Endothelial cell of umbilical vein (primary cell): ENCODE data around the gene SLC9A3. TPM values are rescaled to one million over a fixed set of nuclear protein-coding genes. Genes with fewer than 3 reads are reported as not detected.

Experiments
- BruUV-seq: library from RNA; stranded (reverse); fragments of 400-500 nt; replicated peaks from 2 replicates; lab custom pipeline; 2021; lab: Mats Ljungman, UMichigan
- CTCF ChIA-PET: fragments of 300-600, 350-600 bp; sonication (Branson Sonifier 250); formaldehyde crosslinking; loops from one replicate; lab custom pipeline; 2021; ENCODE audit warnings: antibody characterized with exemption, inconsistent platforms; lab: Charles Lee
- POLR2A ChIA-PET: fragments of 300-600, 350-600 bp; sonication (Branson Sonifier 250); formaldehyde crosslinking; loops from one replicate; lab custom pipeline; 2021; ENCODE audit warnings: antibody characterized with exemption, inconsistent platforms; lab: Charles Lee
- DNase-seq: peaks from one replicate; pipeline ENCODE4 v3.0.0-alpha.2; 2011; ENCODE audit warnings: low read depth, low spot score
- FAIRE-seq: peaks from 2 replicates; lab custom pipeline; 2011; peaks lifted over from hg19 to GRCh38; lab: Jason Lieb, UNC
- H2AFZ ChIP-seq: 2 replicates; pipeline ENCODE4 v1.6.0; 2012; ENCODE audit warnings: low read depth, low read length, control low read depth, inconsistent platforms
- H3K27ac ChIP-seq: 2 replicates; pipeline ENCODE4 v1.5.1; 2011; ENCODE audit warnings: low read depth, mild to moderate bottlenecking, control low read depth, low read length, moderate library complexity; ENCODE audit not compliant: insufficient read depth
- H3K27me3 ChIP-seq, 2 experiments: 2 replicates each; pipeline versions ENCODE4 v1.6.0 to v1.6.1; 2011; ENCODE audit warnings: low read length in 2 of 2, mixed read lengths in 1 of 2; ENCODE audit not compliant: control insufficient read depth in 2 of 2, insufficient read depth in 2 of 2
- H3K36me3 ChIP-seq, 2 experiments: 2 replicates in 1 of 2; 3 replicates in 1 of 2; pipeline ENCODE4 v1.5.1; 2011; ENCODE audit warnings: low read length in 2 of 2, mild to moderate bottlenecking in 1 of 2, moderate library complexity in 1 of 2; ENCODE audit not compliant: control insufficient read depth in 2 of 2, insufficient read depth in 2 of 2; ENCODE audit errors: extremely low read depth in 1 of 2
- H3K4me1 ChIP-seq: 3 replicates; pipeline ENCODE4 v1.5.1; 2011; ENCODE audit warnings: mild to moderate bottlenecking, low read length; ENCODE audit not compliant: control insufficient read depth, insufficient read depth; ENCODE audit errors: extremely low read depth
- H3K4me2 ChIP-seq: 2 replicates; pipeline ENCODE4 v1.6.1; 2011; ENCODE audit warnings: low read length, control low read depth, mixed read lengths; ENCODE audit not compliant: insufficient read depth
- H3K4me3 ChIP-seq, 3 experiments: fragments of 200-600 bp in 1 of 3; sonication (generic), shearing (Covaris generic) in 1 of 3; replicated peaks in 1 of 3; 2 replicates each; pipeline ENCODE4 v1.5.1; 2011 to 2016; ENCODE audit warnings: control low read depth in 3 of 3, low read length in 3 of 3, mild to moderate bottlenecking in 2 of 3, inconsistent platforms in 1 of 3, low read depth in 1 of 3, moderate library complexity in 1 of 3; ENCODE audit not compliant: insufficient read depth in 1 of 3
- H3K79me2 ChIP-seq: 2 replicates; pipeline ENCODE4 v1.6.0; 2012; ENCODE audit warnings: low read length, inconsistent platforms; ENCODE audit not compliant: control insufficient read depth, insufficient read depth
- H3K9ac ChIP-seq: replicated peaks from 2 replicates; pipeline ENCODE3; 2011; ENCODE audit warnings: low read length, control low read depth; ENCODE audit not compliant: insufficient read depth; ENCODE audit errors: extremely low read depth
- H3K9me1 ChIP-seq: replicated peaks from 3 replicates; pipeline ENCODE4 v1.6.0; 2011; ENCODE audit warnings: mild to moderate bottlenecking, low read length; ENCODE audit not compliant: control insufficient read depth, insufficient read depth; ENCODE audit errors: extremely low read depth
- H3K9me3 ChIP-seq: replicated peaks from 2 replicates; pipeline ENCODE4 v1.5.1; 2012; ENCODE audit warnings: low read length, inconsistent platforms; ENCODE audit not compliant: control insufficient read depth, insufficient read depth
- H4K20me1 ChIP-seq: replicated peaks from 2 replicates; pipeline ENCODE3; 2011; ENCODE audit warnings: mild to moderate bottlenecking, low read length; ENCODE audit not compliant: control insufficient read depth, insufficient read depth; ENCODE audit errors: extremely low read depth
- EZH2 ChIP-seq: IDR thresholded peaks from 2 replicates; pipeline ENCODE4 v1.6.1; 2012; ENCODE audit warnings: borderline replicate concordance, low read depth, mild to moderate bottlenecking, moderate library complexity, low read length, inconsistent platforms; ENCODE audit not compliant: severe bottlenecking
- FOS ChIP-seq: IDR thresholded peaks from 2 replicates; pipeline ENCODE4 v1.6.1; 2011; ENCODE audit warnings: mild to moderate bottlenecking, low read length, moderate library complexity, borderline replicate concordance; ENCODE audit not compliant: insufficient read depth
- GATA2 ChIP-seq: IDR thresholded peaks from 2 replicates; pipeline ENCODE4 v1.7.0; 2011; ENCODE audit warnings: low read depth, mild to moderate bottlenecking, moderate library complexity, mixed read lengths, low read length; ENCODE audit not compliant: insufficient read length, insufficient read depth
- JUN ChIP-seq: IDR thresholded peaks from 2 replicates; pipeline ENCODE4 v1.6.1; 2011; ENCODE audit warnings: borderline replicate concordance, low read depth; ENCODE audit not compliant: insufficient read length, insufficient read depth
- MAX ChIP-seq: IDR thresholded peaks from 2 replicates; pipeline ENCODE4 v1.6.1; 2011; ENCODE audit not compliant: insufficient read depth, insufficient read length
- MYC ChIP-seq: IDR thresholded peaks from one replicate; pipeline ENCODE4 v1.6.1; 2011; ENCODE audit warnings: mild to moderate bottlenecking, low read depth, low read length
- POLR2A ChIP-seq: IDR thresholded peaks from 2 replicates; pipeline ENCODE4 v1.6.1; 2012; ENCODE audit warnings: low read depth, mild to moderate bottlenecking, control low read depth, low read length
- POLR2AphosphoS5 ChIP-seq: IDR thresholded peaks from 2 replicates; pipeline ENCODE4 v1.6.1; 2012; ENCODE audit warnings: low read depth, mild to moderate bottlenecking, control low read depth, low read length, moderate library complexity; ENCODE audit not compliant: insufficient read depth
- dilution Hi-C: fragments of 300-500 bp; cut with MboI; formaldehyde crosslinking; loops from one replicate; pipeline ENCODE4 v1.15.0; 2019; ENCODE audit warnings: low sequenced_read_pairs; ENCODE audit not compliant: extremely low pct_ligation_motif_present
- intact Hi-C: fragments of 100-400 bp; cut with micrococcal nuclease; formaldehyde crosslinking; loops from one replicate; pipeline ENCODE4 v1.10.0; 2022
- polyA plus RNA-seq, 4 experiments: library from polyadenylated mRNA; depleted of rRNA in 3 of 4; stranded (reverse) in 3 of 4; unstranded in 1 of 4; fragments of >200 nt; gene quantifications; 2 replicates each; pipeline versions ENCODE4 v1.2.1 to v1.2.3, GENCODE V29; 2011 to 2012; ENCODE audit warnings: missing spikeins in 1 of 4
- total RNA-seq: library from RNA; stranded (reverse); gene quantifications from 2 replicates; pipeline ENCODE4 v1.2.3, GENCODE V29; 2021
- TF ChIP-seq, protein P1 (sequence below), 2 donors: IDR thresholded peaks; 1 replicate in 1 of 2; 2 replicates in 1 of 2; pipeline ENCODE4 v1.5.1; 2011; ENCODE audit warnings: low read length in 2 of 2, mild to moderate bottlenecking in 2 of 2, moderate library complexity in 2 of 2, control low read depth in 1 of 2, inconsistent platforms in 1 of 2, low read depth in 1 of 2; ENCODE audit not compliant: insufficient read depth in 1 of 2; ENCODE audit errors: extremely low read depth in 1 of 2

Gene SLC9A3
- total and polyA plus RNA-seq, 2 donors (not counting 3 experiments of a cell fraction or from before 2014, with no cell fraction given) = 0.79 to 0.82 TPM

DNA sequence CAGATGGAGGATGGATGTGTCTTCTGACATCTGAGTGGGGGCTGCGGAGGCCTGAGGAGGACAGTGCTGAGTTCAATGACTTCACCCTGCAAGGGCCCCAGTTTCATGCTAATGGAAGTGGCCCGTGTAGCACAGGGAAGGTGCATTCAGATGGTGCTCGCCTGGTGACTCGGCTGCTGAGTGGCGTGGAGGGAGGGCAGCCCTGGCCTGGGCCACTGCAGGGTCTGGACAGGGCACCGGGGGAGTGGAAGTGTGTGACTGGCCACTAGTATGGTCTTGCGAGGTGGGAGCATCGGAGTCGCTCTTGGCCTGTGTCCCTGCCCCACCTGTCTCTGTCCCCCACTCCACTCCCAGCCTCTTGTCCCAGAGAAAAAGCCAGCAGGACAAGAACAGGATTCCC is 1.7 kb upstream of the SLC9A3 start:
- Histone ChIP-seq H3K4me2 (no peak overlapping the region), H2AFZ (no peak overlapping the region), H3K36me3 (no peaks in the 10 kb centered on the region), H3K27me3 (peaks cover 59 to 71% of the 10 kb centered on the region in 2 experiments), H3K4me3 (no peak overlapping the region), H3K9ac (no peak overlapping the region), H4K20me1 (no peaks in the 10 kb centered on the region), H3K27ac (no peak overlapping the region), H3K4me1 (no peaks in the 10 kb centered on the region), H3K9me3 (no peaks in the 10 kb centered on the region), H3K79me2 (no peaks in the 10 kb centered on the region), H3K9me1 (no peaks in the 10 kb centered on the region)
- BruUV-seq = no TSS peak
- CTCF ChIA-PET = no interaction called here
- dilution Hi-C loops (no loop called here), intact Hi-C loops (no loop called here)
- DNase-seq = no peak
- TF ChIP-seq, protein P1, sequence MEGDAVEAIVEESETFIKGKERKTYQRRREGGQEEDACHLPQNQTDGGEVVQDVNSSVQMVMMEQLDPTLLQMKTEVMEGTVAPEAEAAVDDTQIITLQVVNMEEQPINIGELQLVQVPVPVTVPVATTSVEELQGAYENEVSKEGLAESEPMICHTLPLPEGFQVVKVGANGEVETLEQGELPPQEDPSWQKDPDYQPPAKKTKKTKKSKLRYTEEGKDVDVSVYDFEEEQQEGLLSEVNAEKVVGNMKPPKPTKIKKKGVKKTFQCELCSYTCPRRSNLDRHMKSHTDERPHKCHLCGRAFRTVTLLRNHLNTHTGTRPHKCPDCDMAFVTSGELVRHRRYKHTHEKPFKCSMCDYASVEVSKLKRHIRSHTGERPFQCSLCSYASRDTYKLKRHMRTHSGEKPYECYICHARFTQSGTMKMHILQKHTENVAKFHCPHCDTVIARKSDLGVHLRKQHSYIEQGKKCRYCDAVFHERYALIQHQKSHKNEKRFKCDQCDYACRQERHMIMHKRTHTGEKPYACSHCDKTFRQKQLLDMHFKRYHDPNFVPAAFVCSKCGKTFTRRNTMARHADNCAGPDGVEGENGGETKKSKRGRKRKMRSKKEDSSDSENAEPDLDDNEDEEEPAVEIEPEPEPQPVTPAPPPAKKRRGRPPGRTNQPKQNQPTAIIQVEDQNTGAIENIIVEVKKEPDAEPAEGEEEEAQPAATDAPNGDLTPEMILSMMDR (IDR thresholded peaks at IDR 0.05; ENCODE audit: extremely low read depth in 1 of 2, insufficient read depth in 1 of 2, low read depth in 1 of 2, low read length in 2 of 2) = no peak
- TF ChIP-seq FOS = no peak
- TF ChIP-seq EZH2 = no peak
- no peak for TF ChIP-seq GATA2
- no peak for TF ChIP-seq POLR2AphosphoS5
- TF ChIP-seq JUN = no peak
- no peak for TF ChIP-seq POLR2A
- no peak for TF ChIP-seq MYC
- TF ChIP-seq MAX = no peak
- no peak for FAIRE-seq
- POLR2A ChIA-PET = no interaction called here
